T-cell (primary cell): Measurements from ENCODE around the gene COL10A1. TPM values are rescaled to one million over a fixed set of nuclear protein-coding genes. Genes with fewer than 3 reads are reported as not detected.

Experiments
- ATAC-seq, 4 experiments: fragments of 200-7000 bp in 3 of 4; fragments of 150-1000 bp in 1 of 4; cut with Tn5 transposase; replicated peaks in 1 of 4; 1 replicate in 3 of 4; 2 replicates in 1 of 4; pipeline ENCODE4 v1.10.0; 2021; ENCODE audit warnings: moderate library complexity in 3 of 4, mild to moderate bottlenecking in 2 of 4, moderate number of reproducible peaks in 1 of 4
- CTCF ChIA-PET, 2 donors: fragments of 300-600 bp; sonication (Branson Sonifier 250); formaldehyde crosslinking; loops; one replicate each; lab custom pipeline; 2022; ENCODE audit warnings: antibody characterized with exemption in 2 of 2; lab: Charles Lee
- POLR2A ChIA-PET, 2 donors: fragments of 300-600 bp; sonication (Branson Sonifier 250); formaldehyde crosslinking; loops; one replicate each; lab custom pipeline; 2022; ENCODE audit warnings: antibody characterized with exemption in 2 of 2; lab: Charles Lee
- DNase-seq, 35 experiments: peaks; one replicate each; pipeline versions ENCODE4 v3.0.0 to v3.0.0-alpha.2; 2013 to 2023
- H3K27ac ChIP-seq: one replicate; pipeline ENCODE4 v1.5.1; 2013; ENCODE audit warnings: low read length
- H3K27me3 ChIP-seq, 2 experiments: replicated peaks in 1 of 2; 1 replicate in 1 of 2; 2 replicates in 1 of 2; pipeline versions ENCODE4 v1.6.1 to v1.7.0; 2013; ENCODE audit warnings: low read length in 1 of 2, mixed read lengths in 1 of 2; ENCODE audit not compliant: control insufficient read depth in 2 of 2, insufficient read depth in 2 of 2; ENCODE audit errors: extremely low read depth in 1 of 2
- H3K36me3 ChIP-seq, 2 donors: 1 replicate in 1 of 2; 2 replicates in 1 of 2; pipeline versions ENCODE4 v1.6.1 to v1.7.0; 2013; ENCODE audit warnings: low read length in 1 of 2; ENCODE audit not compliant: control insufficient read depth in 2 of 2, insufficient read depth in 1 of 2; ENCODE audit errors: extremely low read depth in 1 of 2
- H3K4me1 ChIP-seq, 2 experiments: 1 replicate in 1 of 2; 2 replicates in 1 of 2; pipeline versions ENCODE4 v1.6.1 to v1.7.0; 2013; ENCODE audit warnings: low read length in 2 of 2, mixed read lengths in 1 of 2; ENCODE audit not compliant: insufficient read depth in 2 of 2, control insufficient read depth in 1 of 2; ENCODE audit errors: extremely low read depth in 1 of 2
- H3K4me3 ChIP-seq, 2 donors: 1 replicate in 1 of 2; 2 replicates in 1 of 2; pipeline versions ENCODE4 v1.5.1 to v1.7.0; 2013; ENCODE audit warnings: mild to moderate bottlenecking in 2 of 2, low read length in 1 of 2, moderate library complexity in 1 of 2; ENCODE audit not compliant: control insufficient read depth in 1 of 2; ENCODE audit errors: extremely low read depth in 1 of 2
- H3K9me3 ChIP-seq: 2 replicates; pipeline ENCODE4 v1.7.0; 2013
- H3K27ac Mint-ChIP-seq, 2 donors: one replicate each; pipeline ENCODE4 v1.8.0; 2020 to 2021; ENCODE audit warnings: mild to moderate bottlenecking in 2 of 2, mixed read lengths in 2 of 2
- H3K27me3 Mint-ChIP-seq, 2 donors: one replicate each; pipeline ENCODE4 v1.8.0; 2021 to 2022; ENCODE audit warnings: mixed read lengths in 2 of 2
- H3K36me3 Mint-ChIP-seq: one replicate; pipeline ENCODE4 v1.8.0; 2021; ENCODE audit warnings: mixed read lengths
- H3K4me1 Mint-ChIP-seq, 3 donors: one replicate each; pipeline ENCODE4 v1.8.0; 2020 to 2022; ENCODE audit warnings: mixed read lengths in 3 of 3, mild to moderate bottlenecking in 1 of 3
- H3K4me3 Mint-ChIP-seq, 3 donors: one replicate each; pipeline ENCODE4 v1.8.0; 2020 to 2022; ENCODE audit warnings: mild to moderate bottlenecking in 3 of 3, mixed read lengths in 3 of 3, moderate library complexity in 3 of 3
- H3K9me3 Mint-ChIP-seq, 3 donors: one replicate each; pipeline ENCODE4 v1.8.0; 2020 to 2022; ENCODE audit warnings: mixed read lengths in 3 of 3
- WGBS: methylation state at CpG from one replicate; pipeline ENCODE4 v1.1.5; 2013; ENCODE audit warnings: missing lambda C conversion rate; ENCODE audit not compliant: insufficient coverage; 5-methylcytosine and 5-hydroxymethylcytosine counted together
- total RNA-seq, 35 experiments: library from RNA in 6 of 35; stranded (reverse) in 6 of 35; fragments of 120-200 nt in 1 of 35; gene quantifications; one replicate each; pipeline versions ENCODE4 v1.2.1 to v1.2.4 and lab custom pipeline; 2013 to 2026

The COL10A1 gene
- total RNA-seq (not detected), total RNA-seq (lab: John Stamatoyannopoulos, UW) (0 to 0.06 (median 0) reads per million in 29 experiments)
- not detected for total RNA-seq (2013)

DNA sequence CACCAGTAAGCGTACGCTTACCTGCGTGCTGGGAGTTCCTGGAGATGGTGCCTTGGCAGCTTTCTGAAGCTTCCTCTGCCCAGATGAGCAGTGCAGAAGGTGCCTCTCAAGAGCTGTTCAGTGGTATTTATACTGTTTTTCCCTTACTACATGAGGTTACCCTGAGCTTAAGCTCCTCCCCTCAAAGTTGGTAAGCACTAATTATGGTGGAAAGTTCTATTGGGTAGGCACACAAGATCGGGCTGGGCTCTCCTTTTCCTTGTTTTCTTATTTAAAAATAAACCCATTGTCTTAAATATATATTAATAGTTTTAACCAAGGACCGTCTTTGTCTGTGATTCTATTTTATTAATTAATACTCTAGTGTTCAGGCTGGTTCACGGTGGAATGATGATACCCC is at the start of gene COL10A1:
TSS of gene COL10A1 (minus strand) at position 101 of the 400 bp plus-strand sequence. CDS start 640 bp downstream, outside the sequence.
- Mint-ChIP-seq H3K27me3 (no peaks in the 10 kb centered on the region), H3K36me3 (peaks cover 32% of the 10 kb centered on the region), H3K27ac (no peak within 1 kb of the TSS), H3K4me1 (peaks cover 7 to 10% (median 10%) of the 10 kb centered on the region in 3 donors), H3K4me3 (no peak within 1 kb of the TSS), H3K9me3 (no peaks in the 10 kb centered on the region)
- ATAC-seq (no peak), DNase-seq (no peak)
- no CpG with 5 or more reads among the region's 6 CpGs for WGBS
- no peaks in the 10 kb centered on the region for H3K9me3 ChIP-seq
- ChIA-PET CTCF (interaction anchor here in 1 of 2 donors (1.2 kb wide), 1 partner anchor 25 kb away, joined by 3 read pairs; the partner anchor contains the start of gene NT5DC1), POLR2A (no interaction called here)
- H3K4me3 ChIP-seq = no peak within 1 kb of the TSS
- H3K27ac ChIP-seq = no peak within 1 kb of the TSS
- H3K36me3 ChIP-seq = no peaks in the 10 kb centered on the region
- no peaks in the 10 kb centered on the region for H3K27me3 ChIP-seq
- no peaks in the 10 kb centered on the region for H3K4me1 ChIP-seq

DNA sequence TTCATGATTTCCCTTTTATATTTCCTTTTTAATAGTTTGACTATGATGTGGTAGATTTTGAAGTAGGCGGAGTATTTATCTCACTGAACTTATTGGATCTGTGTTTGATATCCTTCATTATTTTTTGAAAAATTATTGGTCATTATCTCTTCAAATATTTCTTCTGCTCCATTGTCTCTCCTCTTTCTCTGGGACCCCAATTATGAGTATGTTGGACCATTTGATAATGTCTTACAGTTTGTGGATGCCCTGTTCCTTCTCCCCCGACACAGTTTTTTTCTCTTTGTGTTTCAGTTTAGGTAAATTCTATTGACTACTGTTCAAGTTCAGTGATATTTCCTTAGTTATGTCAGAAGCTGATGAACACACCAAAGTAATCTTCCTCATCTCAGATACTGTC is 49.4 kb upstream of the COL10A1 start:
- H3K9me3 ChIP-seq = no peaks in the 10 kb centered on the region
- H3K27ac ChIP-seq = no peak overlapping the region
- H3K36me3 Mint-ChIP-seq = peaks cover 49% of the 10 kb centered on the region
- H3K4me1 Mint-ChIP-seq = peaks cover 0 to 7% (median 0%) of the 10 kb centered on the region in 3 donors
- ChIA-PET POLR2A (no interaction called here), CTCF (no interaction called here)
- H3K36me3 ChIP-seq = no peaks in the 10 kb centered on the region
- WGBS = no CpG with 5 or more reads among the region's 2 CpGs
- H3K4me3 Mint-ChIP-seq = no peak overlapping the region
- no peaks in the 10 kb centered on the region for H3K4me1 ChIP-seq
- ATAC-seq (no peak), DNase-seq (no peak)
- no peaks in the 10 kb centered on the region for H3K27me3 ChIP-seq
- H3K9me3 Mint-ChIP-seq = peaks cover 6 to 21% (median 12%) of the 10 kb centered on the region in 3 donors
- H3K27me3 Mint-ChIP-seq = no peaks in the 10 kb centered on the region
- no peak overlapping the region for H3K27ac Mint-ChIP-seq
- H3K4me3 ChIP-seq = no peak overlapping the region

DNA sequence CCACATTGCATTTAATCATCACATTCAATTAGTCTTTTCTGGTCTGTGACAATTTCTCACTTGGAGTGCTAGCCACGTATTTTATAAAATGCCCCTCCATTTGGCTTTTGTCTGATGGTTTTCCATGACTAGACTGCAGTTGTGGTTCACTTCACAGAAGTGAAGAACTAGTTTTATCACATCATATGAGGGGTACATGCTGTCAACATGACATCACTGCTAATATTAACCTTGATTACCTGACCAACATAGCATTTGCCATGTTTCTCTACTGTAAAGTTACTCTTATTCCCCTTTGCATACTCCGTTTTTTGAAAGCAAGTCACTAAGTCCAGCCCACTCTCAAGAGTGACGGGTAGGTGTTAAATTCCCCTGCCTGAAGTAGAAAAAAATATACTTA is 48.0 kb upstream of the COL10A1 start:
- CTCF ChIA-PET = no interaction called here
- DNase-seq = no peak
- POLR2A ChIA-PET = no interaction called here
- Mint-ChIP-seq H3K27me3 (no peaks in the 10 kb centered on the region), H3K4me3 (no peak overlapping the region), H3K36me3 (peaks cover 57% of the 10 kb centered on the region), H3K9me3 (peaks cover 6 to 21% (median 12%) of the 10 kb centered on the region in 3 donors), H3K4me1 (peaks cover 0 to 6% (median 2%) of the 10 kb centered on the region in 3 donors), H3K27ac (no peak overlapping the region)
- H3K4me3 ChIP-seq = no peak overlapping the region
- H3K4me1 ChIP-seq = no peaks in the 10 kb centered on the region
- no peaks in the 10 kb centered on the region for H3K27me3 ChIP-seq
- H3K9me3 ChIP-seq = no peaks in the 10 kb centered on the region
- ATAC-seq = no peak
- H3K36me3 ChIP-seq = no peaks in the 10 kb centered on the region
- no CpG with 5 or more reads among the region's 3 CpGs for WGBS
- no peak overlapping the region for H3K27ac ChIP-seq

DNA sequence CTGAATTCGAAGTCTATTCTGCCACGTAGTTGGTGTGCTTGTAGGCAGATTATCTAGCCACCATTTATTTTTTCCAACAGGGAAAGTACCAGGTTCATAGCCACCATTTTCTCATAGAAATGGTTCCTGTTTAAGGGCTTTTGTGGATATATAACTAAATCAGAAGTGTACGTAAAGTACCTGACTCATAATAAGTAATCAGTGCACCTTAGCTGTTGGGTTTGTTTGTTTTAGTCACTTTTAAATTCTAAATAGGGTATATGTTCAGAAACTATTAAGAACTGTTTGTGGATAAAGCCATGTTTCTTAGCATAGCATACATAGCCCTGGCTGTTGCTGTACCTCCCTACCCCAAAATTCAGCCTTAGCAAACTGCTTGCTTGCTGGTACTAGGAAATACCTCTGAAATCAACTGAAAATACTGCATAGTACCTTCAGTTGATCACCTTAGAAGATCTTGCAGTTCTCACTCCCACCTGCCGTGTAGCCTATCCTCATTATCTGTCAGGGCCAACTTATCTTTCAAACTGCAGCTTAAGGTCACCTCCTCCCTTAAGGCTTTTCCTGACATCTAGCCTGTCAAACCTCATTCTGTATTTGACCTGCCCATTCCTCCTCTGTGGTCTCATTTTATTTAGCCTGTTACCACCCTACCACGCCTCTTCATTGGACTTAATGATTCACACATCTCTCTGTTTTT is 44.6 kb upstream of the COL10A1 start:
- Mint-ChIP-seq H3K27ac (no peak overlapping the region), H3K4me1 (peaks cover 0 to 6% (median 2%) of the 10 kb centered on the region in 3 donors), H3K4me3 (no peak overlapping the region), H3K36me3 (peaks cover 67% of the 10 kb centered on the region), H3K9me3 (peaks cover 2 to 24% (median 13%) of the 10 kb centered on the region in 3 donors), H3K27me3 (no peaks in the 10 kb centered on the region)
- ATAC-seq (no peak), DNase-seq (no peak)
- WGBS = 100% methylated on average over 1 of the region's 5 CpGs
- Histone ChIP-seq H3K4me3 (no peak overlapping the region), H3K36me3 (no peaks in the 10 kb centered on the region), H3K27me3 (no peaks in the 10 kb centered on the region), H3K27ac (no peak overlapping the region), H3K4me1 (no peaks in the 10 kb centered on the region), H3K9me3 (no peaks in the 10 kb centered on the region)
- POLR2A ChIA-PET = no interaction called here
- CTCF ChIA-PET = no interaction called here

DNA sequence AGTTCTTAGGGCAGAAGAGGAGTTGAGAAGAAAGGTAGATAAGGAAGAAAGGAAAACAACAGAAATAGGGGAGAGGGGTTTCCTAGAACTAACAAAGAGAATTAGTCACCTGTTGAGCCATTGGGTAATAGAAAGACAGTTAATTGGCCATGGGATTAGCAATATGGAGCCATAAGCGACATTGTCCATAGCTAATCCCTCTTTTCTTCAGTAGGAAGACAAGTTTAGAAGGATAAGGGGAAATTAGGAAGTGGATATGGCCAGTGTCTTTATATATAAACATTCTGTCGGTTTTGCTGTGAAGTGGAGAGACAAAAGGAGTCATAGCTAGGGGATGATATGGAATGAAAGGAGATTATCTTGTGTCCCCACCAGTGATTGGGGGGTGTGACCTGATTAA is 43.9 kb upstream of the COL10A1 start:
- POLR2A ChIA-PET = no interaction called here
- Mint-ChIP-seq H3K27me3 (no peaks in the 10 kb centered on the region), H3K4me3 (no peak overlapping the region), H3K9me3 (peaks cover 0 to 21% (median 13%) of the 10 kb centered on the region in 3 donors), H3K36me3 (peaks cover 67% of the 10 kb centered on the region), H3K4me1 (peaks cover 0 to 6% (median 2%) of the 10 kb centered on the region in 3 donors), H3K27ac (no peak overlapping the region)
- no peak overlapping the region for H3K4me3 ChIP-seq
- ATAC-seq = no peak
- CTCF ChIA-PET = interaction anchor here in 1 of 2 donors (0.5 kb wide), 1 partner anchor 14 kb away, joined by 5 read pairs; no protein-coding TSS in a partner anchor
- no peak overlapping the region for H3K27ac ChIP-seq
- WGBS = 100% methylated on average over 1 of the region's 2 CpGs
- H3K9me3 ChIP-seq = no peaks in the 10 kb centered on the region
- no peaks in the 10 kb centered on the region for H3K27me3 ChIP-seq
- no peak for DNase-seq
- no peaks in the 10 kb centered on the region for H3K4me1 ChIP-seq
- H3K36me3 ChIP-seq = no peaks in the 10 kb centered on the region

DNA sequence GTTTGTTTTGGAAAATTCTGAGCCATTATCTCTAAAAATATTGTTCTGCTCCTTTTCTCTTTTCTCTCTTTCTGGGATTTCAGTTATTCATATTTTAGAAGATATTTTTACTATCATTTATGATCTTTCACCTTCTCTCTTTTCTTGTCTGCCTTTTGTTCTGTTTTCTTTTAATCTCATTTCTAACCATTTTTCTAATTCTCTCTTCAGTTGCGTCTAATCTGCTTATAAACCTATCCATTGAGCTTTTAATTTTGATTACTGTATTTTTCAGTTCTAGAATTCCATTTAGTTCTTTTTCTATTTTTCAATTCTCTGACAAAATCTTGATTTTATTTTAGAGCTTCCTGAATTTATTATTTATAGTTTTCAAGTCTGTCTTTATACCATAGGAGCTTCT is 42.2 kb upstream of the COL10A1 start:
- DNase-seq (no peak), ATAC-seq (no peak)
- Histone ChIP-seq H3K27ac (no peak overlapping the region), H3K36me3 (no peaks in the 10 kb centered on the region), H3K27me3 (no peaks in the 10 kb centered on the region), H3K4me3 (no peak overlapping the region), H3K4me1 (no peaks in the 10 kb centered on the region), H3K9me3 (no peaks in the 10 kb centered on the region)
- Mint-ChIP-seq H3K4me3 (no peak overlapping the region), H3K27me3 (no peaks in the 10 kb centered on the region), H3K4me1 (peaks cover 2 to 13% (median 6%) of the 10 kb centered on the region in 3 donors), H3K36me3 (peaks cover 67% of the 10 kb centered on the region), H3K9me3 (peaks cover 1 to 25% (median 6%) of the 10 kb centered on the region in 3 donors), H3K27ac (no peak overlapping the region)
- no CpG with 5 or more reads among the region's 1 CpG for WGBS
- CTCF ChIA-PET = interaction anchor here in 1 of 2 donors (0.6 to 1.1 kb wide), 2 partner anchors 9 to 19 kb away, joined by 3 to 4 read pairs; no protein-coding TSS in a partner anchor
- POLR2A ChIA-PET = interaction anchor here in 1 of 2 donors (0.7 kb wide), 1 partner anchor 372 kb away, joined by 4 read pairs; no protein-coding TSS in a partner anchor
